Body of pancreas (tissue), 4 donors: ENCODE results near the gene UBE2Q2.

Experiments
- POLR2A ChIP-seq, 3 donors: fragments of 450-650 bp; IDR thresholded peaks; one replicate each; pipeline ENCODE4 v1.6.1; 2016; ENCODE audit warnings: antibody characterized with exemption in 3 of 3, mild to moderate bottlenecking in 2 of 3
- TF ChIP-seq, protein P1 (sequence below), 7 experiments: fragments of 450-650 bp in 4 of 7; fragments of 200-600 bp in 3 of 7; sonication (generic) in 3 of 7; IDR thresholded peaks; one replicate each; pipeline ENCODE4 v1.5.1; 2016 to 2019; ENCODE audit warnings: antibody characterized with exemption in 7 of 7

- TF ChIP-seq, protein P1, sequence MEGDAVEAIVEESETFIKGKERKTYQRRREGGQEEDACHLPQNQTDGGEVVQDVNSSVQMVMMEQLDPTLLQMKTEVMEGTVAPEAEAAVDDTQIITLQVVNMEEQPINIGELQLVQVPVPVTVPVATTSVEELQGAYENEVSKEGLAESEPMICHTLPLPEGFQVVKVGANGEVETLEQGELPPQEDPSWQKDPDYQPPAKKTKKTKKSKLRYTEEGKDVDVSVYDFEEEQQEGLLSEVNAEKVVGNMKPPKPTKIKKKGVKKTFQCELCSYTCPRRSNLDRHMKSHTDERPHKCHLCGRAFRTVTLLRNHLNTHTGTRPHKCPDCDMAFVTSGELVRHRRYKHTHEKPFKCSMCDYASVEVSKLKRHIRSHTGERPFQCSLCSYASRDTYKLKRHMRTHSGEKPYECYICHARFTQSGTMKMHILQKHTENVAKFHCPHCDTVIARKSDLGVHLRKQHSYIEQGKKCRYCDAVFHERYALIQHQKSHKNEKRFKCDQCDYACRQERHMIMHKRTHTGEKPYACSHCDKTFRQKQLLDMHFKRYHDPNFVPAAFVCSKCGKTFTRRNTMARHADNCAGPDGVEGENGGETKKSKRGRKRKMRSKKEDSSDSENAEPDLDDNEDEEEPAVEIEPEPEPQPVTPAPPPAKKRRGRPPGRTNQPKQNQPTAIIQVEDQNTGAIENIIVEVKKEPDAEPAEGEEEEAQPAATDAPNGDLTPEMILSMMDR (IDR thresholded peaks at IDR 0.05): no peak
- no peak for TF ChIP-seq POLR2A (IDR thresholded peaks at IDR 0.05)
Observed at GRCh38 chr15:75832114-75832513, 11.1 kb upstream of the UBE2Q2 start.
